ENCODE measurements around the gene ADCY7.
A peak's percentile ranks its signal among the peaks of the same experiment; 100 is the strongest.

Gene ADCY7

DNA sequence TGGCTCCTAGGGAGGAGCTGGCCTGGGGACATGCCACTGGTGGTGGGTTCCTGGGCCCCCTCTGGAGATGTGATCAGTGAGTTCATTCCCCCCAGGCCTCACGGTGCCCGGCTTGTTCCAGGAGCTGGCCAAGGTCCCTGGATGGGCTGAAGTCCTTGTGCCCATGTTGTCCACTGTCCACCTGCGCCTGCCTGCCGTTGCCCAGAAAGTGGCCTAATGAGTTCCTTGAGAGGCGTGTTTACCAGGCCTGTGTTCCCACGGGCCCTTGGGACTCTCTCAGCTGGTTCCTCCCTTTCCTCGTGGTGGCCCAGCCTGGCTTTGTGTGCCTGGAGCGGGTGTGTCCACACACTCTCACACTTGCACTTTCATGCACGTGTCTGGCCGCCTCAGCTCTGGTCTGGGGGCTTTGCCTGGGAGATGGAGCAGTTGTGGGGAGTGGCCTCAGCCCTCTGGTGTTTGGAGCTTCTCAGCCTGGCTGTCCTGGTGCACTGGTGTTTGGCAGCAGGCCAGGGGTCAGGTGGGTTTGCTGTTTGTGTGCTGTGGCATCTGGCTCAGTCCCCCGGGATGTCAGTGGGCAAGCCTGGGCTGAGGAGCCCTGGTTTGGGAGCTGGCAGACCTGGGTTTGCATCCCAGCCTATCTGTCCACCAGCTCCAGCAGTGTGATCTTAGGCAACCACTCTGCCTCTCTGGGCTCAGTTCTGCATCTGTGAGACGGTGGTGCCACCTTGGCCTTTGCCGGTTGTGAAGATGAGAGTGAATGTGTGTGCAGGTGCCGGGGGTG, 18.0 kb downstream of the ADCY7 start:
- DNase-seq, result no peak

DNA sequence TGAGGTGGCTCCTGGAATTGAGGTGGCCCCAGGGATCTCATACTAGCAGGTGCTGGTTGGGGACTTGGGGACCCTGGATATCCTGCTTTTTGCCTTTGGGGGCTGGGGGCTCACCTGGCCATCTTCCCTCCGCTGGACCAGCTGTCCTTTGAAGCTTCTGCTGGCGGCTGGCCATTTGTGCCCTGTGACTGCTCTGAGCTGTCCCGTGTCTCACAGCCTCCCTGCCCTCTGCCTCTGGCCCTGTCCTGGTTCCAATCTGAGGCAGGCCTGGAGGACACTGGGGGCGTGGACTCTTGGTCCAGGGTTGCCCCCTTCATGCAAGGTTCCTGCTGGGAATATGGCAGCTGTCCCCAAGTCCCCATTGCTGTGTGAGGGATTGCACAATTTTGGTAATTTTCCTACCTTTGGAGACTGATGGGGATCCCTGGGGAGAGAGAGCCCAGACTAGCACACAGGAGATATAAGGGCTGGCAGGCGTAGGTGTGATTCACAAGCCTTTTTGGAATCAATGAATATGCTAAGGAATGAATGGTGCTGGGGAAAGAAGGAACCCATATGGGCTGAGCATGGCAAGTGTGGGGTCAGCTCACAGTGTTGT, 19.2 kb downstream of the ADCY7 start:
- DNase-seq, result no peak

DNA sequence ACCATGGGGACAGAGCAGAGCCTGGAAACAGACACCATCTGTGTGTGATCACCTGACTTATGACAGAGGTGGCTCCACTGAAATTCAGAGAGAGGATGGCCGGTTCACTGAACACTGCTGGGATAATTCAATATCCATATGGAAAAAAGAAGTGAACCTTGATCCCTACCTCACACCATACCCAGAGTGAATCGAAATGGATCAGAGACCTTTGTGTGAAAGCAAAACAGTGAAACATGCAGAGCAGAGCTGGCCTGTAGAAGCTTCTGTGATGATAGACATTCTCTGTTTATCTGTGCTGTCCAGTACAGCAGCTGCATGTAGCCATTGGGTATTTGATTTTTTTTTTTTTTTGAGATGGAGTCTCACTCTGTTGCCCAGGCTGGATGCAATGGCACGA, 20.3 kb downstream of the ADCY7 start:
- DNase-seq, result no peak

DNA sequence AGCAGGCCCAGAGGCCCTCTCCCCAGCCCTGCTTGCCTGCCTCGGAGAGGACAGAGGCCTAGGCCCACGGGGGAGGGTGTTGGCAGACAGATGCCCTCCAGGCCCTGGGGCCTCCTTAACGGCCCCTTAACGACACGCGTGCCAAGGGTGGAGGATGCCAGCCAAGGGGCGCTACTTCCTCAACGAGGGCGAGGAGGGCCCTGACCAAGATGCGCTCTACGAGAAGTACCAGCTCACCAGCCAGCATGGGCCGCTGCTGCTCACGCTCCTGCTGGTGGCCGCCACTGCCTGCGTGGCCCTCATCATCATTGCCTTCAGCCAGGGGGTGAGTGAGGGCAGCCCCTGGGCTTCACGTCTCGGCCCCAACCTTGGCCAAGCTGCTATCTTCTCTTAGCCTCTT, 21.7 kb downstream of the ADCY7 start:
- DNase-seq, result no peak

DNA sequence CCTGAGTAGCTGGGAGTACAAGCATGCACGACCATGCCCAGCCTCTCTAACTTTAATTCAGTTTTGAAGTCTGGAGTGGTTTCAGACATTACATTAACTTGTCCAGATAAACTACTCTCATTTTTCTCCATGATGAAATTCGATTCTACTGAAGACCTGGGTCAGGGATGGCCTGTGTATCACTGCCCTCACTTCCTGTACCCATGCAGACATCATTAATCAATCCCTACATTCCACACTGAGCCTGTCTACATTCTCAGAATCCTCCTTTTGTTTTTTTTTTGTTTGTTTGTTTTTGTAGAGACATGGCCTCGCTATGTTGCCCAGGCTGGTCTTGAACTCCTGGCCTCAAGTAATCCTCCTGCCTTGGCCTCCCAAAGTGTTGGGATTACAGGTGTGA, 22.6 kb downstream of the ADCY7 start:
- no peak for DNase-seq

DNA sequence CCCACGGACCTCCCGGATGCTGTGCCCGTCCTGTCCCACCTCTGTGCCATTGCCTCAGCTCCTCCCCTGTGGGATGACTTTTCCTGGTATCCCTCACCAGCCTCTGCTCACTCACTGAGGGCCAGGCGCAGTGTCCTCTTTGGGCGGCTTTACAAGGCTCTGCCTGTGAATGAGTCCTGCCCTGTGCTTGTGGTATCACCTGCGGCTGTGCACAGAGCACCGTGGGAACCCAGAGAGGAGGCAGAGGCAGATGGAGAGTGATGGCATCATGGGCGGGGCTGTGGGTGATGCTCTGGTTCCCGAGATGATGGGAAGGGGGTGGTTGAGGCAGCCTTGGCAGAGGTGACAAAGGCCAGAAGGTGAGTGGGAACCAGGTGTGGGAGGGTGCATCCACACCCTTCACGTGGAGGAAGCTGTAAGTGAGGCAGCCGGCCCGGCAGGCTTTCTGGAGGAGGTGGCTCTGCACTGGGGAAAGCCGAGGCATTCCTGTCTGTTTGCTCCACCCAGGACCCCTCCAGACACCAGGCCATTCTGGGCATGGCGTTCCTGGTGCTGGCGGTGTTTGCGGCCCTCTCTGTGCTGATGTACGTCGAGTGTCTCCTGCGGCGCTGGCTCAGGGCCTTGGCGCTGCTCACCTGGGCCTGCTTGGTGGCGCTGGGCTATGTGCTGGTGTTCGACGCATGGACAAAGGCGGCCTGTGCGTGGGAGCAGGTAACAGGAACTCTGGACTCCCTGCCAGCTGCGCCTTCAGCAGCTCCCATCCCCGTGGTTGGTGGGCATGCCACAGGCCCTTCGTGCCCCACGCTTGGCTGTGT, 23.8 kb downstream of the ADCY7 start:
- DNase-seq, result no peak

DNA sequence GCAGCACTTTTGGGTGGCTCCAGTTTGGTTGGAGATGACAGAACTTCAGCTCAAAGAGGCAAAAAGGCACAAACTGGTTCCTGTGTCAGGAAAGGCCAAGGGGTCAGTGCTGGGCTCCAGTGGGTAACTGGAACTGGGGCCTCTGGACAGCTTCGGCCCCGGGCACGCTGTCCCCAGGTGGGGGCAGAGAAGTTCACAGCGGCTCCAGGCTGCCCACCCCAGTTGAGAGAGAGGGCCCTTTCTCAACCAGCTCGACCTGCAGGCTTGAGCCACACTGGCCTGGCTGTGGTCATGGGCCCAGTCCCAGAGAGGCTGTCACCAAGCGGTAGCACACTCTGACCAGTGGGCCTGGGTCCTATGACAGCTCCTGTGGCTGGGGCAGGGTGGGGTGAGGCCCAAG, 24.5 kb downstream of the ADCY7 start:
- DNase-seq, result no peak

DNA sequence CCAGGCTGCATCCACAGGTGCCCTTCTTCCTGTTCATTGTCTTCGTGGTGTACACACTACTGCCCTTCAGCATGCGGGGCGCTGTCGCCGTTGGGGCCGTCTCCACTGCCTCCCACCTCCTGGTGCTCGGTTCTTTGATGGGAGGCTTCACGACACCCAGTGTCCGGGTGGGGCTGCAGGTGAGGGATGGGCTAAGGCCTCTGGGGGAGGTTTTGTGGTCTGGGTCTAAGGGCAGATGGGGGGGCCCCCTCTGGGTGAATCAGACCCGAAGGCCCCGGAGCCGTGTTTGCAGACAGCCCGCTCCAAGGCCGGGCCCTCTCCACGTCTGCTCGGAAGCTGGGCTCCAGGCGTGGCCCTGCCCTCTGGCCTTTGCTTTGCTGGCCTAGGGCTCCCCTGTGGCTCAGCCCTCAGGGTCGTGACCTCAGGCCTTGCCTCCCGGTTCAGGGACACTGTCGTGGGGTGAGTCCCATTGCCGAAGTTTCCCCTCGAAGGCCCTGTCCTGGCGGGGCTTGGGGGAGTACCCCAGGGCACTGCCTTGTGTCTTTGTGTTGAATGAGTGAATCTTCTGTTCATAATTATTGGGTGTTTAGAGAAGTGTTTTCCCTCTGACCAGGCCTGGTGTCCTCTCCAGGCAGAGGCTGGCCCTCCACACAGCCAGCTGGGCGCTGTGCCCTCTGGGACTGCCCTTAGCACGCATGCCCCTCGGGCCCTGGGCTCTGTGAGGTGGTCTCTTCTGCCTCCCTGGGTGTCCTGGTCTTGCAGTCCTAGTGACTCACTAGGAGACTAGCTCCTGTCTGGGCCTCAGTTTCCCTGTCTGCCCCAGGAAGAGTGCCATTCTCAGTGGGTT, 25.6 kb downstream of the ADCY7 start:
- DNase-seq, result no peak

DNA sequence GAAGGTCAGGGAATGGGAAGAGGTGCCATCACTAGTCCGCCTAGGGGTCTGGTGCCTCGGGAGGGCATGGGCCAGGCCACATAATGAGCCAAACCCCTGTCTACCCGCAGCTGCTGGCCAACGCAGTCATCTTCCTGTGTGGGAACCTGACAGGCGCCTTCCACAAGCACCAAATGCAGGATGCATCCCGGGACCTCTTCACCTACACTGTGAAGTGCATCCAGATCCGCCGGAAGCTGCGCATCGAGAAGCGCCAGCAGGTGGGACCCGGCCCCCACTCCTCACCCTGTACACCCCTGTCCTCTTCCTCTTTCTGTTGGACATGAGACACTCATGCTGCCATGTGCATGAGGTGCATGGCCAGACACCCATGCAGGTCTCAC, 26.2 kb downstream of the ADCY7 start:
- DNase-seq, result no peak

DNA sequence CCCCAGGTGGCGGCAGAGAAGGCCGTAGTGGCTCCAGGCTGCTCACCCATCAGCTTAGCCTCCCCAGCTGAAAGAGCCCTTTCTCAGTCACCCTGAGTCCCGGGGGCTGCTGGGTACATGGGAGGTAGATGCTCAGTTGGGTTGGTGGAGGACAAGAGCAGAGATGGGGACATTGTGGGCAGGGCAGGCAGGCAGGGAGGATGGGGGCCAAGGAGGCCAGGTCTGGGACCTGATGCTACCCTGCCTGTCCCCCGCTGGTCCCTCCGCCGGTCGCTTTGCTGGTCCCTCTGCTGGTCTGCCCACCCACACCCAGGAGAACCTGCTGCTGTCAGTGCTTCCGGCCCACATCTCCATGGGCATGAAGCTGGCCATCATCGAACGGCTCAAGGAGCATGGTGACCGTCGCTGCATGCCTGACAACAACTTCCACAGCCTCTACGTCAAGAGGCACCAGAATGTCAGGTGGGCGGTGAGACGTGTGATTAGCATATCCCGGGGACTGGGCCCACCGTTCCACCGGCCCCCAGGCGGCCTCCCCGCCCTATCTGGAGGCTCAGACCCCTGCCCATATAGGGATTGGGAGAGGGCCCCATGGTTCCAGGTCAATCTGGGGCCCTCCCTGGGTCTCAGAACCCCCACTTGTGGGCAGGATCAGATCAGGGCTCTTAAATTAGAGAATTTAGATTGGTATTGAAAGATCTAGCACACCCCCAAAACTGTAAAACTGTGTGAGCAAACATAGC, 26.9 kb downstream of the ADCY7 start:
- DNase-seq, result no peak

DNA sequence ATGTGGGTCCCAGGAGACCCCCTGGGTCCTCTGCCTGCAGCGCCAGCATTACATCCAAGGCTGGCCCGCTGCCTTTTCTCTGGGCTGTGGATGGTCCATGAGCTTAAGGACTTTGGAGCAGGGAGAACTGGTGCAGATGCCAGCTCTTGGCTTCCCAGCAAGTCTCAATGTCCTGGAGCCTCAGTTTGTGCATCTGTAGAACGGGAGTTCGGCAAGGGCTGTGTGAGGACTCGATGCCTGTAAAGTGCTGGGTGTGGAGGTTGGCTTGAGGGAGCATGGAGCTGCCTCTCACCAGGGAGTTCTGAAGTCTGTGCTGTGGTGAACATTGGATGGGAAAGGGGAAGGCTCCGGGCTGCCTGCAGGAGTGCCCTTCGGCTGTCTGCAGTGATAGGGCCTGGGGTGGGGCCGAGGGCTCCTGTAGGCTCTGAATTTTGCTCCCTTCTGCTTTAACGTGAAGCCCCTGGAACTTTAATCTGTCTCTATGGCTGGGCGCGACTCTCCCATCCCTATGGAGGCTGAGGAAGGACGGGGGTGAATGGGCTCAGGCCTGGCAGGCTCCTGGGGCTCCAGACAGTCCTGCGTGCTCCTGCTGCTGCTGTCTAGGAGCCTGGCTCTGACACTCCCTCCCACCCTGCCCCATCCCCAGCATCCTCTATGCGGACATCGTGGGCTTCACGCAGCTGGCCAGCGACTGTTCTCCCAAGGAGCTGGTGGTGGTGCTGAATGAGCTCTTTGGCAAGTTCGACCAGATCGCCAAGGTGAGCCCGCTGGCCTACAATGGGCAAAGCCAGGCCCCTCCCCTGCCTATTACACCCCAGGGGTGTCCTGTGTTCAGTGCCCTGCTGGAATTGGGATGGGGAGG, 27.9 kb downstream of the ADCY7 start:
- no peak for DNase-seq

DNA sequence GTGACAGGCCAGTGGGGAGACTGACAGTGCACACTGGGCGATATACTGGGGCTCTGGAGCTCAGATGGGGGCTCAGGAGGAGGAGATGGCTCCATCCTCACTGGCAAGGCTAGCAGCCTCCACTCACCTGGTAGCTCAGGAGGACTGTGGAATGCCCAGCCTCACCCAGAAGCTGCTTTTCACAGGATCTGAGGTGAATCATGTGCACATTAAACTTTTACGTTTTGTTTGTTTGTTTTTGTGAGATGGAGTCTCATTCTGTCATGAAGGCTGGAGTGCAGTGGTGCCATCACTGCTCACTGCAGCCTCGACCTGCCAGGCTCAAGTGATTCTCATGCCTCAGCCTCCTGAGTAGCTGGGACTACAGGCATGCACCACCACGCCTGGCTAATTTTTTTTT, 28.6 kb downstream of the ADCY7 start:
- DNase-seq, result no peak

DNA sequence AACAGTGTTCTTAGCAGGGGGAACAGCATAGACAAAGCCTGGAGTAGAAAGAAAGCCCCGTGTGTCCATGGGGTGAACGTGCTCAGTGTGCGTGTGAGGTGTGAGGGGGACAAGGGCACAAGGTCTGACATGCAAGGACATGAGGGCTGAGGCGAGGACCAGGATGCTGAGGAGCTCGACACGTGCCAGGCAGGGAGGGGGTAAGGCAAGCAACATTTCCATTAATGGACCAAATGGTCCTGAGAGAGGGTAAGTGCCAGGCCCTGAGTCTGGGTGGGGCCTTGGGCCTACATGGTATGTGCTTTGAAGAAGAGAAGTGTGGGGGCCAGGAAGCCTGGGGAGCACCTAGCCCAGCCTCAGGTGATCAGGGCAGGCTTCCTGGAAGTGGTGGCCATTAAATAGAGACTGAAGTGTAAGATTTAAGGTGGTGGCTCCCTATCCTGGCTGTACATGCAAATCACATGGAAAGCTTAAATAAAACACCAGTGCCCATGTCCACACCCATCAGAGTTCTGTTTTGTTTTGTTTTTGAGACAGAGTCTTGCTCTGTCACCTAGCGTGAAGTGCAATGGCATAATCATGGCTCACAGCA, 29.3 kb downstream of the ADCY7 start:
- no peak for DNase-seq

DNA sequence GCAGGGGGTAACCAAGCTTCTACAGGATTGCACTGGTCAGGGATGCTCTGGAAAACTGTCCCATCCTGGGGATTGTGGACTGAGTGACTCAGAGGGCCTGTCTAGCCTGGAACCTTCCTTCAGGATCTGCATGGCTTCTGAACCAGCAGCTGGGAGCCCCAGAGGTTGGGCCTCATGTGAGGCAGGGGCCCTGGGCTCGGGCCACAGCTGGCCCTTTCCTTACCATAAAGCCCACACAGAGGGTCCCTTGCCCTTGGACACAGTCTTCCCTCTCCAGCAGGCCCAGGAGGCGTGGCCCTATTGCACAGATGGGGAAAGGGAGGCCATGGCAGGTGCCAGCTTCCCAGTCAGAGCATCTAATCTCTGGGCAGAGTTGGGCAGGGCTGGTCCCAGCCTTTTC, 30.5 kb downstream of the ADCY7 start:
- DNase-seq, result no peak

DNA sequence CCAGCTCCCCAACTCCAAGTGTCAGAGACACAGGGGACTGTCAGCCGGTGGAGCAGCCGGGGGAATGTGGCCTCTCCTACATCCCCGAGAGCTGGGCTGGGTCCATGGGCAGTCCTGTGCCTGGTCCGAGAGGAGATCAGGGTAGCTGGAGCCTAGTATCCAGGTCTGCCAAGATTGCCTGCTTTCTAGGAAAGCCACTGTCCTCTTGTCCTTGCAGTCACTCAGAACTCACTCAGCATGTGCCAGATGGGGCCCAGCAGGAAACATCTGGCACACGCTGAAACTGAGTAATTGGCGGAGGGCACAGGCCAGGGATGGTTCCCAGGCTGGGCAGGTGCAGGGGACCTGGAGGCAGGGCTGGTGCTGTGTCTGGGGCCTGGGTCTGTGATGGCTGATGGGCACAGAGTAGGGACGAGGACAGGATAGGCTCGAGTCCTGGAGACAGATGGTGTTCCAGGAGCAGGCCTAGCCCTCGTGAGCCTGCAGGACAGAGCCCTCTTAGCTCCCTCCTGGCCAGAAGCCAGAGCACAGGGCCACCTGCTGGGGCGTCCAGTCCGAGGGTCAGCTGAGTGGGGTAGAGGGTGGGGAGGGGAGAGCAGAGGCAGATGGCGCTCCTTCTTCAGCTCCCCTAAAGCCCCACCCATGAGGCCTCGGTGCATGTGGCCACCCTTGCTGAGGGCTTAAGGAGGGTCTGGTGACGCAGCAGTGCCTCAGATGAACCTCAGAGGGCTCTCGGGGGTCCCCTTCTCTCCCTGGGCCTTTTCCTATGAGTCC, 31.1 kb downstream of the ADCY7 start:
- peak; percentile 41 for DNase-seq

DNA sequence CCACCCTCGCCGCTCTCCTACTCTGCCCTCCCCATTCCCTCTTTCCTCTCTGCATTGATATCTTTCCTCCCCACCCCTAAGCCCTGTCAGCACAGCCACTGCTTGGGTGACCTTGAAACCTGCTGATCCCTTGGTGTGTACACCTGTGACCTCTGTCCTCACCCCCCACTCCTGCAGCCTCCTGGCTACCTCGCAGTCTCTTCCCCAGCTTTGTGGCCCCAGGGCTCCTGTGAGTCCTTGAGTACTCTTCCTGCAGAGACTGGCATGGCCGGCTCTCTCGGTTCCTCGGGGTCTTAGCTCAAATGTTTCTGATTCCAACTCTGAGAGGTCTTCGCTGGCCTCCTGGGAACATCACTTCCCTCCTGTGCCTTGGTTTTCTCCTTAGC, 31.7 kb downstream of the ADCY7 start:
- DNase-seq, result no peak

DNA sequence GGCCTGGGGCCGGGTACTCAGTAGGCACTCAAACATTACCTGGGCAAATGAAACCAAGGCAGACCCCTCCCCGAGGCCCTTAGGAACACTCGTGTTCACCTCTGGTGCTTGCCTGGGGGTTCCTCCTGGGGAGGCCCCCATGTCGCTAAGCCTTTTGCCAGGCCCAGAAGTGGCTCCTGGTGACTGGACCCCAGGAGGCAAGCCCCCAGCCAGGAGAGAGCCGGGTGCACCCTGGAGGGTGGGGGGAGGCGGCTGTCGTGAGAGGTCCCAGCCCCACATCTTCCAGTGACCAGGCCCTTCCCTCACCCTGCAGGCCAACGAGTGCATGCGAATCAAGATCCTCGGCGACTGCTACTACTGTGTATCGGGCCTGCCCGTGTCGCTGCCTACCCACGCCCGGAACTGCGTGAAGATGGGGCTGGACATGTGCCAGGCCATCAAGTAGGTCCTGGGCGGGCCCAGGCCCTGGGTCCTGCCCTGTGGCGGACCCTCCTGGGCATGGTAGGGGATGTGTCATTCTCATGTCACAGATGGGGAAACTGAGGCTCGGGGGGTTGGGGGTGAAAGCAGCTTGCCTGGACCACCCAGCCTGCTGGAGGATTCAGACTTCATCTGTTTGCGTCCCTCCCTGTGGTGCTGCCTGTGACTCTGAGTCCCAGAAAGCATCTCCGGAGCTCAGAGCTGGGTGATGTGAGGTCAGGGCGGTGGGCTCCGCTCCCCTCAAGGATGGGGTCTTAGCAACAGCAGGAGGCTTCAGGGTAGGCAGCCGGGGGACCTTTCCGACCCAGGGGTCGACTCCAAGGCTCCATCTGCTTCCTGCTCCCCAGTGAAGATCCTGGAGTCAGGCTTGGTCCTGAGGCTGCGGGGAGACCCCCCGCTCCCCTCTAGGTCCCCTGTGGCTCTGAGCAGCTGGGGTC, 32.5 kb downstream of the ADCY7 start:
- DNase-seq, result no peak

DNA sequence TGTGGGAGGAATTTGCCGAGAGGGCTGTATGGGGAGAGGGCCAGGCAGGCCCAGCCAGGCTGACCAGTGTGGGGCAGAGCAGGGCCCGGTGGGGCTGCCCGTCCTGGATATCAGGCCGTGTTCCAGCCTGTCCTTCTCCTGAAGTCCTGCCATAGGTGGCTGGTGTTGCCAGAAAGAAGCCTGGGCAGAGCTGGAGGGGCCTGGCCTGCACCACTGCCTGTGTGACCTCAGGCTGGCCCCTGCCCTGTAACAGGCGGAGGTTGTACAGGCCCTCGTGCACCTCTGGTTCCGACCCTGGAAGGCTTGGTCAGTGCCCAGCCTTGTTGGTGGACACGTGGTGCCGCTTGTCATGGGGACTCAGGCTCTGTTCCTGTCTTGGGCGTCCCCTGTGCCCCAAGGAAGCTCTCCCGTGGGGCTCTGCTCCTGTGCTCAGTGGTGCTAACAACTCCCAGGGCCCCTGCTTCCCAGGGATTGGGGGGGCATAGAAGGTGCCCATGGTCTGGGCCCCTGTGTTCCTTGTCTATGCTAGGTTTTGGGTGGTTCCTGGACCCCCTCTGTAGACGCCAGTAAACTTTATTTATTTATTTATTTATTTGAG, 33.3 kb downstream of the ADCY7 start:
- DNase-seq, result no peak

Measured in NCI-H510A (cell line).